Measurements from ENCODE around the gene ELAC1.
"Not testable (repeated sequence)": the region's sequence is repeated elsewhere in the genome, so short reads cannot be mapped to it uniquely, and the experiment has no call there.

The ELAC1 gene

GRCh38 chr18:50967714-50968661 lies at the start of gene ELAC1:
TSS of gene ELAC1 (plus strand) at chr18:50968040. CDS start at chr18:50974405, 6,365 bp downstream.
- peak; percentile 56 to 57 for DNase-seq

- no peak for DNase-seq
Observed at GRCh38 chr18:50918153-50918552, 49.7 kb upstream of the ELAC1 start.

- DNase-seq: no peak
Observed at GRCh38 chr18:50924372-50924771, 43.5 kb upstream of the ELAC1 start.

GRCh38 chr18:50926521-50926920 lies 41.3 kb upstream of the ELAC1 start:
- no peak for DNase-seq

- no peak for DNase-seq
Observed at GRCh38 chr18:50928551-50928950, 39.3 kb upstream of the ELAC1 start.

GRCh38 chr18:50933684-50934083 lies 34.2 kb upstream of the ELAC1 start:
- no peak for DNase-seq

GRCh38 chr18:50934545-50935211 lies 33.2 kb upstream of the ELAC1 start:
- no peak for DNase-seq

- no peak for DNase-seq
Observed at GRCh38 chr18:50935493-50936191, 32.2 kb upstream of the ELAC1 start.

- DNase-seq: no peak
Observed at GRCh38 chr18:50937183-50937582, 30.7 kb upstream of the ELAC1 start.

- DNase-seq: no peak
Observed at GRCh38 chr18:50938912-50939311, 28.9 kb upstream of the ELAC1 start.

GRCh38 chr18:50944245-50944932 lies 23.5 kb upstream of the ELAC1 start:
- DNase-seq: no peak

- DNase-seq: not testable (repeated sequence)
Observed at GRCh38 chr18:50945918-50946317, 21.9 kb upstream of the ELAC1 start.

- DNase-seq: no peak
Observed at GRCh38 chr18:50947899-50948298, 19.9 kb upstream of the ELAC1 start.

GRCh38 chr18:50949185-50949584 lies 18.7 kb upstream of the ELAC1 start:
- DNase-seq: no peak

- no peak for DNase-seq
Observed at GRCh38 chr18:50950626-50951025, 17.2 kb upstream of the ELAC1 start.

- no peak for DNase-seq
Observed at GRCh38 chr18:50953822-50954221, 14.0 kb upstream of the ELAC1 start.

- DNase-seq: no peak
Observed at GRCh38 chr18:50955253-50955652, 12.6 kb upstream of the ELAC1 start.

- no peak for DNase-seq
Observed at GRCh38 chr18:50956116-50956515, 11.7 kb upstream of the ELAC1 start.

- DNase-seq: no peak
Observed at GRCh38 chr18:50961974-50962373, 5.9 kb upstream of the ELAC1 start.

GRCh38 chr18:50969448-50969847 lies 1.6 kb downstream of the ELAC1 start:
- no peak for DNase-seq

- no peak for DNase-seq
Observed at GRCh38 chr18:50970006-50970405, 2.2 kb downstream of the ELAC1 start.

GRCh38 chr18:50972404-50972803 lies 4.6 kb downstream of the ELAC1 start:
- DNase-seq: not testable (repeated sequence)

Data from NCI-H187 (cell line).